Trophoblast cell (in vitro differentiated cells and primary cell): ENCODE results near the gene RSAD1.

Source experiments
- DNase-seq, 2 donors: peaks; one replicate each; pipeline ENCODE4 v3.0.0-alpha.2; 2016
- H2AFZ ChIP-seq: 2 replicates; pipeline ENCODE4 v1.6.1; 2013; ENCODE audit warnings: low read length, moderate library complexity, mild to moderate bottlenecking; ENCODE audit not compliant: insufficient read depth, poor library complexity
- H2AK5ac ChIP-seq: 2 replicates; pipeline ENCODE4 v1.6.1; 2013; ENCODE audit warnings: mild to moderate bottlenecking, low read length
- H2BK120ac ChIP-seq: 2 replicates; pipeline ENCODE4 v1.6.1; 2013; ENCODE audit warnings: low read length, mild to moderate bottlenecking, moderate library complexity; ENCODE audit not compliant: insufficient read depth, poor library complexity
- H2BK12ac ChIP-seq: 2 replicates; pipeline ENCODE4 v1.6.1; 2013; ENCODE audit warnings: mild to moderate bottlenecking, low read length, moderate library complexity
- H2BK5ac ChIP-seq: 2 replicates; pipeline ENCODE4 v1.6.1; 2013; ENCODE audit warnings: low read length, low read depth, moderate library complexity, mild to moderate bottlenecking; ENCODE audit not compliant: poor library complexity
- H3K14ac ChIP-seq: 2 replicates; pipeline ENCODE4 v1.6.1; 2013; ENCODE audit warnings: mild to moderate bottlenecking, low read length
- H3K18ac ChIP-seq: 2 replicates; pipeline ENCODE4 v1.6.1; 2013; ENCODE audit warnings: mild to moderate bottlenecking, low read length
- H3K23ac ChIP-seq: 2 replicates; pipeline ENCODE4 v1.6.1; 2013; ENCODE audit warnings: low read length
- H3K27ac ChIP-seq: 2 replicates; pipeline ENCODE4 v1.5.1; 2013; ENCODE audit warnings: low read depth, mild to moderate bottlenecking, inconsistent platforms, low read length, moderate library complexity
- H3K27me3 ChIP-seq: 2 replicates; pipeline ENCODE4 v1.6.1; 2013; ENCODE audit warnings: inconsistent platforms, mild to moderate bottlenecking, low read length, moderate library complexity; ENCODE audit not compliant: insufficient read depth
- H3K36me3 ChIP-seq, 2 experiments: 1 replicate in 1 of 2; 2 replicates in 1 of 2; pipeline ENCODE4 v1.6.1; 2013; ENCODE audit warnings: low read length in 2 of 2, mild to moderate bottlenecking in 2 of 2, moderate library complexity in 1 of 2; ENCODE audit not compliant: insufficient read depth in 2 of 2, control insufficient read depth in 1 of 2
- H3K4ac ChIP-seq: 2 replicates; pipeline ENCODE4 v1.6.1; 2013; ENCODE audit warnings: low read depth, mild to moderate bottlenecking, low read length, moderate library complexity
- H3K4me1 ChIP-seq, 2 experiments: 1 replicate in 1 of 2; 2 replicates in 1 of 2; pipeline ENCODE4 v1.6.1; 2013; ENCODE audit warnings: low read length in 2 of 2, mild to moderate bottlenecking in 2 of 2, moderate library complexity in 1 of 2; ENCODE audit not compliant: insufficient read depth in 2 of 2, control insufficient read depth in 1 of 2
- H3K4me2 ChIP-seq: 2 replicates; pipeline ENCODE4 v1.6.1; 2013; ENCODE audit warnings: inconsistent platforms, mild to moderate bottlenecking, low read length, moderate library complexity
- H3K4me3 ChIP-seq: 2 replicates; pipeline ENCODE4 v1.5.1; 2013; ENCODE audit warnings: mild to moderate bottlenecking, low read depth, low read length, inconsistent platforms
- H3K79me1 ChIP-seq: one replicate; pipeline ENCODE4 v1.6.1; 2013; ENCODE audit warnings: low read length
- H3K79me2 ChIP-seq: 2 replicates; pipeline ENCODE4 v1.6.1; 2013; ENCODE audit warnings: low read length, mild to moderate bottlenecking; ENCODE audit not compliant: control insufficient read depth, insufficient read depth, poor library complexity
- H3K9ac ChIP-seq: 2 replicates; pipeline ENCODE4 v1.6.1; 2013; ENCODE audit warnings: mild to moderate bottlenecking, low read length
- H3K9me3 ChIP-seq: 2 replicates; pipeline ENCODE4 v1.6.1; 2013; ENCODE audit warnings: low read depth, mild to moderate bottlenecking, control low read depth, inconsistent platforms, low read length; ENCODE audit not compliant: insufficient read depth
- H4K12ac ChIP-seq: 2 replicates; pipeline ENCODE4 v1.6.1; 2013; ENCODE audit warnings: low read depth, mild to moderate bottlenecking, low read length, moderate library complexity
- H4K8ac ChIP-seq: 2 replicates; pipeline ENCODE4 v1.6.1; 2013; ENCODE audit warnings: low read depth, mild to moderate bottlenecking, low read length, moderate library complexity
- H4K91ac ChIP-seq: one replicate; pipeline ENCODE4 v1.6.1; 2013; ENCODE audit warnings: low read depth, mild to moderate bottlenecking, low read length, moderate library complexity
- WGBS: extraction: QIAGEN DNeasy Blood & Tissue Kit; methylation state at CpG from one replicate; pipeline ENCODE4 v1.1.7; 2013; ENCODE audit warnings: missing lambda C conversion rate; ENCODE audit not compliant: insufficient read length, insufficient coverage; ENCODE audit errors: extremely low coverage; 5-methylcytosine and 5-hydroxymethylcytosine counted together

The RSAD1 gene

GRCh38 chr17:50534979-50535326, 56.3 kb downstream of the RSAD1 start:
- DNase-seq, result no peak
- peak overlapping the region; percentile 66 for H2BK12ac ChIP-seq
- peak overlapping the region; percentile 48 for H2AFZ ChIP-seq
- no peaks in the 10 kb centered on the region for H3K9me3 ChIP-seq
- H3K79me2 ChIP-seq, result peaks cover 5% of the 10 kb centered on the region
- peak overlapping the region; percentile 90 for H4K91ac ChIP-seq
- peaks cover 22% of the 10 kb centered on the region for H3K79me1 ChIP-seq
- H3K36me3 ChIP-seq, result peaks cover 29 to 36% of the 10 kb centered on the region in 2 experiments
- peak overlapping the region; percentile 51 for H4K8ac ChIP-seq
- H3K4ac ChIP-seq, result peak overlapping the region; percentile 67
- no peak overlapping the region for H3K23ac ChIP-seq
- H4K12ac ChIP-seq, result no peak overlapping the region
- no peaks in the 10 kb centered on the region for H3K27me3 ChIP-seq
- no peak overlapping the region for H3K4me3 ChIP-seq
- peaks cover 35 to 38% of the 10 kb centered on the region in 2 experiments for H3K4me1 ChIP-seq
- H3K9ac ChIP-seq, result no peak overlapping the region
- H2AK5ac ChIP-seq, result peak overlapping the region; percentile 26
- H3K14ac ChIP-seq, result peak overlapping the region; percentile 76
- H3K4me2 ChIP-seq, result peak overlapping the region; percentile 88
- H3K27ac ChIP-seq, result no peak overlapping the region
- H2BK120ac ChIP-seq, result peak overlapping the region; percentile 74
- WGBS, result no CpG with 5 or more reads among the region's 2 CpGs
- H3K18ac ChIP-seq, result peak overlapping the region; percentile 83
- no peak overlapping the region for H2BK5ac ChIP-seq

GRCh38 chr17:50535407-50535806, 56.7 kb downstream of the RSAD1 start:
- DNase-seq, result no peak
- H3K27me3 ChIP-seq, result no peaks in the 10 kb centered on the region
- H3K4me2 ChIP-seq, result no peak overlapping the region
- H3K9me3 ChIP-seq, result no peaks in the 10 kb centered on the region
- no peak overlapping the region for H4K91ac ChIP-seq
- H4K8ac ChIP-seq, result no peak overlapping the region
- no peak overlapping the region for H2AFZ ChIP-seq
- H3K4me1 ChIP-seq, result peaks cover 35 to 38% of the 10 kb centered on the region in 2 experiments
- H2AK5ac ChIP-seq, result no peak overlapping the region
- H3K23ac ChIP-seq, result no peak overlapping the region
- H2BK5ac ChIP-seq, result no peak overlapping the region
- no peak overlapping the region for H2BK12ac ChIP-seq
- H3K79me1 ChIP-seq, result peaks cover 22% of the 10 kb centered on the region
- no peak overlapping the region for H4K12ac ChIP-seq
- no peak overlapping the region for H3K4ac ChIP-seq
- peaks cover 32 to 39% of the 10 kb centered on the region in 2 experiments for H3K36me3 ChIP-seq
- no peak overlapping the region for H3K9ac ChIP-seq
- no CpG with 5 or more reads among the region's 7 CpGs for WGBS
- H3K18ac ChIP-seq, result no peak overlapping the region
- H3K14ac ChIP-seq, result no peak overlapping the region
- no peak overlapping the region for H3K4me3 ChIP-seq
- no peak overlapping the region for H2BK120ac ChIP-seq
- H3K27ac ChIP-seq, result no peak overlapping the region
- peaks cover 5% of the 10 kb centered on the region for H3K79me2 ChIP-seq
